Endothelial cell of umbilical vein (primary cell): ENCODE results near the gene SULF2. TPM values are rescaled to one million over a fixed set of nuclear protein-coding genes. Genes with fewer than 3 reads are reported as not detected.

ENCODE experiments used
- BruUV-seq: library from RNA; stranded (reverse); fragments of 400-500 nt; replicated peaks from 2 replicates; lab custom pipeline; 2021; lab: Mats Ljungman, UMichigan
- CTCF ChIA-PET: fragments of 300-600, 350-600 bp; sonication (Branson Sonifier 250); formaldehyde crosslinking; loops from one replicate; lab custom pipeline; 2021; ENCODE audit warnings: antibody characterized with exemption, inconsistent platforms; lab: Charles Lee
- POLR2A ChIA-PET: fragments of 300-600, 350-600 bp; sonication (Branson Sonifier 250); formaldehyde crosslinking; loops from one replicate; lab custom pipeline; 2021; ENCODE audit warnings: antibody characterized with exemption, inconsistent platforms; lab: Charles Lee
- DNase-seq: peaks from one replicate; pipeline ENCODE4 v3.0.0-alpha.2; 2011; ENCODE audit warnings: low read depth, low spot score
- FAIRE-seq: peaks from 2 replicates; lab custom pipeline; 2011; peaks lifted over from hg19 to GRCh38; lab: Jason Lieb, UNC
- H2AFZ ChIP-seq: 2 replicates; pipeline ENCODE4 v1.6.0; 2012; ENCODE audit warnings: low read depth, low read length, control low read depth, inconsistent platforms
- H3K27ac ChIP-seq: 2 replicates; pipeline ENCODE4 v1.5.1; 2011; ENCODE audit warnings: low read depth, mild to moderate bottlenecking, control low read depth, low read length, moderate library complexity; ENCODE audit not compliant: insufficient read depth
- H3K27me3 ChIP-seq, 2 experiments: 2 replicates each; pipeline versions ENCODE4 v1.6.0 to v1.6.1; 2011; ENCODE audit warnings: low read length in 2 of 2, mixed read lengths in 1 of 2; ENCODE audit not compliant: control insufficient read depth in 2 of 2, insufficient read depth in 2 of 2
- H3K36me3 ChIP-seq, 2 experiments: 2 replicates in 1 of 2; 3 replicates in 1 of 2; pipeline ENCODE4 v1.5.1; 2011; ENCODE audit warnings: low read length in 2 of 2, mild to moderate bottlenecking in 1 of 2, moderate library complexity in 1 of 2; ENCODE audit not compliant: control insufficient read depth in 2 of 2, insufficient read depth in 2 of 2; ENCODE audit errors: extremely low read depth in 1 of 2
- H3K4me1 ChIP-seq: 3 replicates; pipeline ENCODE4 v1.5.1; 2011; ENCODE audit warnings: mild to moderate bottlenecking, low read length; ENCODE audit not compliant: control insufficient read depth, insufficient read depth; ENCODE audit errors: extremely low read depth
- H3K4me2 ChIP-seq: 2 replicates; pipeline ENCODE4 v1.6.1; 2011; ENCODE audit warnings: low read length, control low read depth, mixed read lengths; ENCODE audit not compliant: insufficient read depth
- H3K4me3 ChIP-seq, 3 experiments: fragments of 200-600 bp in 1 of 3; sonication (generic), shearing (Covaris generic) in 1 of 3; replicated peaks in 1 of 3; 2 replicates each; pipeline ENCODE4 v1.5.1; 2011 to 2016; ENCODE audit warnings: control low read depth in 3 of 3, low read length in 3 of 3, mild to moderate bottlenecking in 2 of 3, inconsistent platforms in 1 of 3, low read depth in 1 of 3, moderate library complexity in 1 of 3; ENCODE audit not compliant: insufficient read depth in 1 of 3
- H3K79me2 ChIP-seq: 2 replicates; pipeline ENCODE4 v1.6.0; 2012; ENCODE audit warnings: low read length, inconsistent platforms; ENCODE audit not compliant: control insufficient read depth, insufficient read depth
- H3K9ac ChIP-seq: replicated peaks from 2 replicates; pipeline ENCODE3; 2011; ENCODE audit warnings: low read length, control low read depth; ENCODE audit not compliant: insufficient read depth; ENCODE audit errors: extremely low read depth
- H3K9me1 ChIP-seq: replicated peaks from 3 replicates; pipeline ENCODE4 v1.6.0; 2011; ENCODE audit warnings: mild to moderate bottlenecking, low read length; ENCODE audit not compliant: control insufficient read depth, insufficient read depth; ENCODE audit errors: extremely low read depth
- H3K9me3 ChIP-seq: replicated peaks from 2 replicates; pipeline ENCODE4 v1.5.1; 2012; ENCODE audit warnings: low read length, inconsistent platforms; ENCODE audit not compliant: control insufficient read depth, insufficient read depth
- H4K20me1 ChIP-seq: replicated peaks from 2 replicates; pipeline ENCODE3; 2011; ENCODE audit warnings: mild to moderate bottlenecking, low read length; ENCODE audit not compliant: control insufficient read depth, insufficient read depth; ENCODE audit errors: extremely low read depth
- EZH2 ChIP-seq: IDR thresholded peaks from 2 replicates; pipeline ENCODE4 v1.6.1; 2012; ENCODE audit warnings: borderline replicate concordance, low read depth, mild to moderate bottlenecking, moderate library complexity, low read length, inconsistent platforms; ENCODE audit not compliant: severe bottlenecking
- JUN ChIP-seq: IDR thresholded peaks from 2 replicates; pipeline ENCODE4 v1.6.1; 2011; ENCODE audit warnings: borderline replicate concordance, low read depth; ENCODE audit not compliant: insufficient read length, insufficient read depth
- dilution Hi-C: fragments of 300-500 bp; cut with MboI; formaldehyde crosslinking; loops from one replicate; pipeline ENCODE4 v1.15.0; 2019; ENCODE audit warnings: low sequenced_read_pairs; ENCODE audit not compliant: extremely low pct_ligation_motif_present
- intact Hi-C: fragments of 100-400 bp; cut with micrococcal nuclease; formaldehyde crosslinking; loops from one replicate; pipeline ENCODE4 v1.10.0; 2022
- polyA plus RNA-seq, 4 experiments: library from polyadenylated mRNA; depleted of rRNA in 3 of 4; stranded (reverse) in 3 of 4; unstranded in 1 of 4; fragments of >200 nt; gene quantifications; 2 replicates each; pipeline versions ENCODE4 v1.2.1 to v1.2.3, GENCODE V29; 2011 to 2012; ENCODE audit warnings: missing spikeins in 1 of 4
- total RNA-seq: library from RNA; stranded (reverse); gene quantifications from 2 replicates; pipeline ENCODE4 v1.2.3, GENCODE V29; 2021
- TF ChIP-seq, protein P1 (sequence below), 2 donors: IDR thresholded peaks; 1 replicate in 1 of 2; 2 replicates in 1 of 2; pipeline ENCODE4 v1.5.1; 2011; ENCODE audit warnings: low read length in 2 of 2, mild to moderate bottlenecking in 2 of 2, moderate library complexity in 2 of 2, control low read depth in 1 of 2, inconsistent platforms in 1 of 2, low read depth in 1 of 2; ENCODE audit not compliant: insufficient read depth in 1 of 2; ENCODE audit errors: extremely low read depth in 1 of 2

The SULF2 gene
- total and polyA plus RNA-seq, 2 donors (not counting 3 experiments of a cell fraction or from before 2014, with no cell fraction given) = 58.5 to 160 TPM

- no peaks in the 10 kb centered on the region for H3K36me3 ChIP-seq
- H3K4me3 ChIP-seq = no peak overlapping the region
- H2AFZ ChIP-seq = no peak overlapping the region
- H3K9me1 ChIP-seq = no peaks in the 10 kb centered on the region
- H3K27me3 ChIP-seq = no peaks in the 10 kb centered on the region
- no peaks in the 10 kb centered on the region for H3K79me2 ChIP-seq
- peaks cover 4% of the 10 kb centered on the region for H3K4me1 ChIP-seq
- no peak for DNase-seq
- H3K9ac ChIP-seq = no peak overlapping the region
- TF ChIP-seq JUN (peak; percentile 49), EZH2 (no peak)
- dilution Hi-C loops = no loop called here
- no peak overlapping the region for H3K4me2 ChIP-seq
- FAIRE-seq = no peak
- POLR2A ChIA-PET = no interaction called here
- no peak overlapping the region for H3K27ac ChIP-seq
- no peaks in the 10 kb centered on the region for H3K9me3 ChIP-seq
- intact Hi-C loops = no loop called here
- no peaks in the 10 kb centered on the region for H4K20me1 ChIP-seq
- CTCF ChIA-PET = interaction anchor here (1.1 kb wide), 1 partner anchor 917 kb away, joined by 3 read pairs; no protein-coding TSS in a partner anchor
- BruUV-seq = no TSS peak
Observed at GRCh38 chr20:47703748-47704147, 81.5 kb downstream of the SULF2 start.

GRCh38 chr20:47701612-47702011, 83.7 kb downstream of the SULF2 start:
- ChIA-PET CTCF (no interaction called here), POLR2A (no interaction called here)
- no peak for FAIRE-seq
- Histone ChIP-seq H4K20me1 (no peaks in the 10 kb centered on the region), H3K36me3 (no peaks in the 10 kb centered on the region), H3K27me3 (no peaks in the 10 kb centered on the region), H3K4me1 (peaks cover 4% of the 10 kb centered on the region), H3K9me3 (no peaks in the 10 kb centered on the region), H2AFZ (no peak overlapping the region), H3K79me2 (no peaks in the 10 kb centered on the region), H3K27ac (no peak overlapping the region), H3K9ac (no peak overlapping the region), H3K9me1 (no peaks in the 10 kb centered on the region), H3K4me3 (no peak overlapping the region), H3K4me2 (no peak overlapping the region)
- DNase-seq = no peak
- dilution Hi-C loops = no loop called here
- intact Hi-C loops = no loop called here
- no TSS peak for BruUV-seq
- TF ChIP-seq, protein P1, sequence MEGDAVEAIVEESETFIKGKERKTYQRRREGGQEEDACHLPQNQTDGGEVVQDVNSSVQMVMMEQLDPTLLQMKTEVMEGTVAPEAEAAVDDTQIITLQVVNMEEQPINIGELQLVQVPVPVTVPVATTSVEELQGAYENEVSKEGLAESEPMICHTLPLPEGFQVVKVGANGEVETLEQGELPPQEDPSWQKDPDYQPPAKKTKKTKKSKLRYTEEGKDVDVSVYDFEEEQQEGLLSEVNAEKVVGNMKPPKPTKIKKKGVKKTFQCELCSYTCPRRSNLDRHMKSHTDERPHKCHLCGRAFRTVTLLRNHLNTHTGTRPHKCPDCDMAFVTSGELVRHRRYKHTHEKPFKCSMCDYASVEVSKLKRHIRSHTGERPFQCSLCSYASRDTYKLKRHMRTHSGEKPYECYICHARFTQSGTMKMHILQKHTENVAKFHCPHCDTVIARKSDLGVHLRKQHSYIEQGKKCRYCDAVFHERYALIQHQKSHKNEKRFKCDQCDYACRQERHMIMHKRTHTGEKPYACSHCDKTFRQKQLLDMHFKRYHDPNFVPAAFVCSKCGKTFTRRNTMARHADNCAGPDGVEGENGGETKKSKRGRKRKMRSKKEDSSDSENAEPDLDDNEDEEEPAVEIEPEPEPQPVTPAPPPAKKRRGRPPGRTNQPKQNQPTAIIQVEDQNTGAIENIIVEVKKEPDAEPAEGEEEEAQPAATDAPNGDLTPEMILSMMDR (IDR thresholded peaks at IDR 0.05; ENCODE audit: extremely low read depth in 1 of 2, insufficient read depth in 1 of 2, low read depth in 1 of 2, low read length in 2 of 2) = no peak
